ENCODE measurements around the gene HS2ST1.

Gene HS2ST1

GRCh38 chr1:87074001-87074795 lies 159.8 kb downstream of the HS2ST1 start:
- DNase-seq = no peak

GRCh38 chr1:87077959-87078639 lies 163.7 kb downstream of the HS2ST1 start:
- no peak for DNase-seq

GRCh38 chr1:87084244-87084836 lies 169.9 kb downstream of the HS2ST1 start:
- peak; percentile 20 for DNase-seq

- no peak for DNase-seq
Observed at GRCh38 chr1:87086120-87086519, 171.7 kb downstream of the HS2ST1 start.

- no peak for DNase-seq
Observed at GRCh38 chr1:87089070-87089736, 174.8 kb downstream of the HS2ST1 start.

- DNase-seq = no peak
Observed at GRCh38 chr1:87089823-87090222, 175.4 kb downstream of the HS2ST1 start.

GRCh38 chr1:87091425-87091824 lies 177.0 kb downstream of the HS2ST1 start:
- DNase-seq = no peak

- DNase-seq = no peak
Observed at GRCh38 chr1:87092846-87093245, 178.4 kb downstream of the HS2ST1 start.

- DNase-seq = no peak
Observed at GRCh38 chr1:87093286-87093685, 178.9 kb downstream of the HS2ST1 start.

- DNase-seq = no peak
Observed at GRCh38 chr1:87094238-87094637, 179.8 kb downstream of the HS2ST1 start.

GRCh38 chr1:87100271-87100670 lies 185.8 kb downstream of the HS2ST1 start:
- DNase-seq = no peak

GRCh38 chr1:87103074-87103473 lies 188.6 kb downstream of the HS2ST1 start:
- DNase-seq = peak; percentile 39

GRCh38 chr1:87104140-87104539 lies 189.7 kb downstream of the HS2ST1 start:
- no peak for DNase-seq

- DNase-seq = no peak
Observed at GRCh38 chr1:87104945-87105344, 190.5 kb downstream of the HS2ST1 start.

GRCh38 chr1:87106144-87106543 lies 191.7 kb downstream of the HS2ST1 start:
- no peak for DNase-seq

- no peak for DNase-seq
Observed at GRCh38 chr1:87106867-87107266, 192.4 kb downstream of the HS2ST1 start.

- DNase-seq = no peak
Observed at GRCh38 chr1:87108228-87108627, 193.8 kb downstream of the HS2ST1 start.

- no peak for DNase-seq
Observed at GRCh38 chr1:87108814-87109411, 194.5 kb downstream of the HS2ST1 start.

- DNase-seq = no peak
Observed at GRCh38 chr1:87111659-87112371, 197.4 kb downstream of the HS2ST1 start.

- DNase-seq = no peak
Observed at GRCh38 chr1:87113313-87113712, 198.9 kb downstream of the HS2ST1 start.

- DNase-seq = no peak
Observed at GRCh38 chr1:87115317-87115890, 201.0 kb downstream of the HS2ST1 start.

GRCh38 chr1:87115891-87116290 lies 201.5 kb downstream of the HS2ST1 start:
- no peak for DNase-seq
